Epithelial cell of esophagus (primary cell): ENCODE results near the gene ADAM12.
"Not testable (repeated sequence)": the region's sequence is repeated elsewhere in the genome, so short reads cannot be mapped to it uniquely, and the experiment has no call there.

Experiments
- DNase-seq: peaks from one replicate; pipeline ENCODE4 v3.0.0; 2010; ENCODE audit warnings: low read depth
- H3K4me3 ChIP-seq: 2 replicates; pipeline ENCODE4 v1.5.1; 2011; ENCODE audit warnings: mild to moderate bottlenecking, low read length, control low read depth
- TF ChIP-seq, protein P1 (sequence below): IDR thresholded peaks from 2 replicates; pipeline ENCODE4 v1.5.1; 2011; ENCODE audit warnings: low read depth, mild to moderate bottlenecking, low read length, control low read depth, inconsistent platforms; ENCODE audit not compliant: insufficient read depth; ENCODE audit errors: missing control alignments

The ADAM12 gene

DNA sequence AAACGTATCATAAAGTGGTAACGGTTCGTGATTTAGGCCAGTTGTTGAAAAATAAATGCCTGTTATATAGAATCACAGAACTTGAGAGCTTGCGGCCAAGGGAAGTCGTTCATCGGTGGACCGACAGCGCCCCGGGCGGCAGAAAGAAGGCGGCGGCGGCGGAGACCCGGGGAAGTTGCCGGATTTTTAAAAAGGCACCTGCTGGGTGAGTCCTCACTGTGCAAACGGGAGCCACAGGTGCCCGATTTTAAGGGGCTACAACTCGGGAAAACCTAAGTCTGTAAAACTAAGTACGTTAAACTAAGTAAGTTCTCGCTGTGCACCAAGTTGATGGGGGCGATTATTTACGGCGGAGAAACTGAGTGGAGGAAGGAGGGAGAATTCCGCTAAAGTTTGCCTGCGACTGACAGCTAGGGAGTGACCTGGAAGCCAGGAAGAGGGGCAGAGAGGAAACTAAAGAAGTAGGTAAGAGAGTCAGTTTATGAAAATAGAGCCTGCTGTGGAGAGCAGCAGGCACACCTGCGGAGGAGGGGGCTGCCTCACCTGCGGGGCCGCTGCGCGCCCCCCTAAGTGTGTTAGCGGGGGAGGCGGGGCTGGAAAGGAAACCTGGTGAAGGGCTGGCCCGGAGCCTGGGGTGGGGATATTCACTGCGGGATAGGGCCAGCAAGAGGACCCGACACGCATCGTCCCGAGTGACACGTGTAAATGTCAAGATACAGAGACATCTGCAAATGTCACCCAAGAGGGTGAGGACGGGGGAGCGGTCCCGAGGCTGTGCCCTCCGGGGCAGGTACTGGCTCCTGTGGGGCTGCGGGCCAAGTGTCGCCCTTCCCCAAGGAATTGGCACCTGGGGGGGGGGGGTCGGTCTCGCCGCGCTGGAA lies 996 bp downstream of the ADAM12 start:
- TF ChIP-seq, protein P1, sequence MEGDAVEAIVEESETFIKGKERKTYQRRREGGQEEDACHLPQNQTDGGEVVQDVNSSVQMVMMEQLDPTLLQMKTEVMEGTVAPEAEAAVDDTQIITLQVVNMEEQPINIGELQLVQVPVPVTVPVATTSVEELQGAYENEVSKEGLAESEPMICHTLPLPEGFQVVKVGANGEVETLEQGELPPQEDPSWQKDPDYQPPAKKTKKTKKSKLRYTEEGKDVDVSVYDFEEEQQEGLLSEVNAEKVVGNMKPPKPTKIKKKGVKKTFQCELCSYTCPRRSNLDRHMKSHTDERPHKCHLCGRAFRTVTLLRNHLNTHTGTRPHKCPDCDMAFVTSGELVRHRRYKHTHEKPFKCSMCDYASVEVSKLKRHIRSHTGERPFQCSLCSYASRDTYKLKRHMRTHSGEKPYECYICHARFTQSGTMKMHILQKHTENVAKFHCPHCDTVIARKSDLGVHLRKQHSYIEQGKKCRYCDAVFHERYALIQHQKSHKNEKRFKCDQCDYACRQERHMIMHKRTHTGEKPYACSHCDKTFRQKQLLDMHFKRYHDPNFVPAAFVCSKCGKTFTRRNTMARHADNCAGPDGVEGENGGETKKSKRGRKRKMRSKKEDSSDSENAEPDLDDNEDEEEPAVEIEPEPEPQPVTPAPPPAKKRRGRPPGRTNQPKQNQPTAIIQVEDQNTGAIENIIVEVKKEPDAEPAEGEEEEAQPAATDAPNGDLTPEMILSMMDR = peak; percentile 70
- peak; percentile 71 for DNase-seq
- peak overlapping the region; percentile 19 for H3K4me3 ChIP-seq

DNA sequence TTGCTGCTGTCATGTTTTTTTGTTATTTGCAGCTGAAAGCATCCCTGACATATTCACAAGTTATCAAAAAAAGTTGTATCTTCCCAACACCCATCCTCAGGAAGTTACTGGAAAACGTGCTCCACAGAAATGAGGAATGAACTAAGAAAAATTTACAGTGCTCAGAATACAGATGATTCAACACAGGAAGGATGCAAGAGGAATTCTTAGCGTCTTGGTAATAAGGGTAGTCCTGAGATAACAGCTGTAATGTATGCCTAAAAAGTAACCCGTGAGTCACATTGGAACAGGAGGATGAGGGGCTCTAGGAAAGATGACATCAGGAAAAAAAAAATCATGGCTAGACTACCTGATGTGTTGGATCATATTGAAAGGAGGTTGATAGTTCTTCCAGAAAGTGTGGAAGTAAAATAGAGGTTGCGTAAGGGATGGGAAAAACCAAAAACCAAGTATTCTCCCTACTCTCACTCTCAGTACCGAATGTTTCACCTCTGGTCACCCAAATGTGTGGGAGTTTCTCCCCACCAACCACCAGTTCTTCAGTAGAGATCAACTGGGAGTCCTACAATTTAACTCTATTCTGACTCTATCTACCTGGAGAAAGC lies 3.9 kb downstream of the ADAM12 start:
- peak; percentile 57 for DNase-seq
- TF ChIP-seq, protein P1 = no peak
- no peak overlapping the region for H3K4me3 ChIP-seq

DNA sequence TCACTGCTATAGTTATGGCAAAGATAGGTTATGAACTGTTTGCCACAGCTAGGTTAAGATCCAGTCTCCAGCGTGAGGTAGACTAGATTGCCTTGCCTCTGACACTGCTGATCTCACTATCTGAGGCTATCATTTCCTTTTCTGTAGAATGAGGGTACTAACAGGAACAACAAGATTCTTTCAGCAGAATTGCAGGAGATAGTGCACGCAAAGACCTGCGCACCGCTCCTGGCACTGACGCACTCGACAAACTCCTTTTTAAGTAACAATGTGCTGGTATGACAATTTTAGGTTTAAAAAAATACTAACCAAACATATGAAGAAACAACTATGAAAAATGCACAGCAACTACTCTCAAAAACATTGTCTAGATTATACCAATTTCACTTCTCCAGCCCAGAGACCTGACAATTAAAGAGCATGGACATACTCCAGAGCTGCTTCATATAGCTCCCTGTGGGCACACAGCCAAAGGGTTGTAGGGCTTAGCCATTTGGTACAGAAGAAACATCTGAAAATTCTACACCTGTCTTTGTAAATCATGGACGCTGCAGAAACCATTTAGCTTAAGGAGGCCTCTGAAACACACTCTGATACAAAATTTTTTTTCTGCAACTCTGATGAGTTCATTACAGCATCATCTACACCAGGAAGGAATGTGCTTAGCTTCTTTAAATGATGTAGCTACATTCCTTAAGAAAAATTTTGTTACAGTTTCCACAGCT lies 7.8 kb downstream of the ADAM12 start:
- TF ChIP-seq, protein P1 = no peak
- DNase-seq = no peak
- H3K4me3 ChIP-seq = no peak overlapping the region

DNA sequence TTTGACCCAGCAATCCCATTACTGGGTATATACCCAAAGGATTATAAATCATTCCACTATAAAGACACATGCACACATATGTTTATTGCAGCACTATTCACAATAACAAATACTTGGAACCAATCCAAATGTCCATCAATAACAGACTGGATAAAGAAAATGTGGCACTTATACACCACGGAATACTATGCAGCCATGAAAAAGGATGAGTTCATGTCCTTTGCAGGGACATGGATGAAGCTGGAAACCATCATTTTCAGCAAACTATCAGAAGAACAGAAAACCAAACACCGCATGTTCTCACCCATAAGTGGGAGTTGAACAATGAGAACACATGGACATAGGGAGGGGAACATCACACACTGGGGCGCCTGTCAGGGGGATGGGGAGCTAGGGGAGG lies 9.1 kb downstream of the ADAM12 start:
- not testable (repeated sequence) for DNase-seq, H3K4me3 ChIP-seq

DNA sequence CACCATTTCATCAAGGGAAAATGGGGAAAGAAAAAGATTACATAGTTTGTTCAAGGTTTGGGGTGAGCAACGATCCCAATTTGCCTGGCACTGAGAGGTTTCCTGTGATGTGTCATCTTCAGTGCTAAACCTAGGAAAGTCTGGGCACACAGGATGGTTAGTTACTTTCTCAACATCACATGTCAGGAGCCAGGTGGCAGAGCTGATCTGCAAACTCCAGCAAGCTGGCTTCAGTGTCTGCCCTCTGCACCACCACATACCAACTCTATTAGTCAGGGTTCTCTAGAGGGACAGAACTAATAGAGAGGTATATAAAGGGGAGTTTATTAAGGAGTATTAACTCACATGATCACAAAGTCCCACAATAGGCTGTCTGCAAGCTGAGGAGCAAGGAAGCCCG lies 11.3 kb downstream of the ADAM12 start:
- DNase-seq = peak; percentile 62

DNA sequence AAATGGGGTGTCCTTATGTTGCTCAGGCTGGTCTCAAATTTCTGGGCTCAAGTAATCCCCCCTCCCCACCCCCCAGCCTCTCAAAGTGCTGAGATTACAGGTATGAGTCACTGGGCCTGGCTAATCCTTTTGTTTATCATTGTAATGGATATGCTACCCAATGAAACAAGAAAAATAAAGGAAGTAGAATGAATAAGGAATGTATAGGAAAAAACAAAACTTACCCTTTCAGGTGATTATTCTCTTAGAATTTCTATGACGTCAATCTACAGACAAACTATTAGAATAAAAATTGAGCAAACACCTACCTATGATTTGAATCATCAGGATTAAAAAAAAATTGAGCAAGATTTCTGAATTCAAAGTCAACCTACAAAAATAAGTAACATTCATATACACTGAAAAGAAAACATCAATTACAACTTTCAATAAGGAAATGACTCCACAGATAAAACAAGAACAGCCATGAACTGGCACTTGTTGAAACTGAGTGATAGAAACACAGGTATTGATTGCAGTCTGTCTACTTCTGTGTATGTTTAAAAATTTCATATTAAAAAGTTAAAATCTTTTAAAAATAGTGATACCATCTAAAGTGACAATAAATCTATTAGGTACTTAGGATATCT lies 12.2 kb downstream of the ADAM12 start:
- no peak overlapping the region for H3K4me3 ChIP-seq
- peak; percentile 54 for DNase-seq
- TF ChIP-seq, protein P1 = no peak

More for the DNA sequence above, 11.3 kb downstream of the ADAM12 start:
- H3K4me3 ChIP-seq = no peak overlapping the region
- TF ChIP-seq, protein P1 = no peak

DNA sequence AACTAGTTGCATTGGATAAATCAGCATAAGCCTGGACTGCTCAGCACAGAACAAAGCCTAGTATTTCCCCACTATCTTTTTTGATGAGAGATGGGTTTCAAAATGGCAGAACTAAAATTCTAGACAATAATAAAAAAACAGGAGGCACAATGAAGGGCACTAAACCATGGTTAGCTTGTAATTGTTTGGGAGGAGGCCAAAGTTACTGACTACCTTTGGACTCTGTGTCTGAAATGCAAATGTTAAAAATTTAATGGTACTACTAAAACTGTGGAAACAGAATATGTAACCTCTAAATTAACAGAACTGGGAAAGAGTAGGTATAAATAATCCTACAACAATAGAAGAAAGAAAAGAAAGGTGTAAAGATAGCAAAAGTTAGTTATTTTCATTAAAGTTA lies 13.0 kb downstream of the ADAM12 start:
- TF ChIP-seq, protein P1 = no peak
- no peak for DNase-seq
- no peak overlapping the region for H3K4me3 ChIP-seq
